GM12801 (cell line): ENCODE measurements around the gene SIK1.

Source experiments
- CTCF ChIP-seq: IDR thresholded peaks from one replicate; pipeline ENCODE4 v1.5.1; 2011; ENCODE audit warnings: control low read depth; ENCODE audit not compliant: insufficient read length; ENCODE audit errors: extremely low read depth

The SIK1 gene

GRCh38 chr21:43373362-43374227, 53.3 kb downstream of the SIK1 start:
- TF ChIP-seq CTCF: no peak

- TF ChIP-seq CTCF: no peak
Observed at GRCh38 chr21:43372663-43373361, 54.1 kb downstream of the SIK1 start.

- TF ChIP-seq CTCF: no peak
Observed at GRCh38 chr21:43371786-43372185, 55.1 kb downstream of the SIK1 start.

- TF ChIP-seq CTCF: no peak
Observed at GRCh38 chr21:43370888-43371570, 55.9 kb downstream of the SIK1 start.

- TF ChIP-seq CTCF: no peak
Observed at GRCh38 chr21:43370091-43370658, 56.8 kb downstream of the SIK1 start.

GRCh38 chr21:43369596-43370090, 57.3 kb downstream of the SIK1 start:
- no peak for TF ChIP-seq CTCF

GRCh38 chr21:43369124-43369523, 57.8 kb downstream of the SIK1 start:
- no peak for TF ChIP-seq CTCF
